ENCODE measurements around the gene CABCOCO1.

CABCOCO1 gene

DNA sequence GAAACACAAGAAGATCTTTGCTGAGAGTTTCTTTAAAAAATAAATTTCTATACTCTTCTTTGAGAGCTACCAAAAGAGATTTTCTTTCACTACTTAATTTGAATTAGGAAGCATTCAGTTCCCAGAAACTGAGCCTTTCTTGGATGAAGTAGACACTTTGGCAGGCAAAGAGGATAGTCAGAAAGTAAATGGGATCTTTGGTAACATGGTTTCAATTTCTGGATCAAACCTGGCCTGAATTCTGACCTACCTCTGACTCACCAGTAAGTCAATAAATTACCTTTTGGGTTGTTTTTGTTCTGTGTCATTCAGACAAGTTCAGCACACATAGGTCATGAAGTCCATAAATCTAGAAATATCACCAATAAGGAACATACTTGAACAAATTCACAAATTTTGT lies 26.8 kb upstream of the CABCOCO1 start:
- TF ChIP-seq, protein P1, sequence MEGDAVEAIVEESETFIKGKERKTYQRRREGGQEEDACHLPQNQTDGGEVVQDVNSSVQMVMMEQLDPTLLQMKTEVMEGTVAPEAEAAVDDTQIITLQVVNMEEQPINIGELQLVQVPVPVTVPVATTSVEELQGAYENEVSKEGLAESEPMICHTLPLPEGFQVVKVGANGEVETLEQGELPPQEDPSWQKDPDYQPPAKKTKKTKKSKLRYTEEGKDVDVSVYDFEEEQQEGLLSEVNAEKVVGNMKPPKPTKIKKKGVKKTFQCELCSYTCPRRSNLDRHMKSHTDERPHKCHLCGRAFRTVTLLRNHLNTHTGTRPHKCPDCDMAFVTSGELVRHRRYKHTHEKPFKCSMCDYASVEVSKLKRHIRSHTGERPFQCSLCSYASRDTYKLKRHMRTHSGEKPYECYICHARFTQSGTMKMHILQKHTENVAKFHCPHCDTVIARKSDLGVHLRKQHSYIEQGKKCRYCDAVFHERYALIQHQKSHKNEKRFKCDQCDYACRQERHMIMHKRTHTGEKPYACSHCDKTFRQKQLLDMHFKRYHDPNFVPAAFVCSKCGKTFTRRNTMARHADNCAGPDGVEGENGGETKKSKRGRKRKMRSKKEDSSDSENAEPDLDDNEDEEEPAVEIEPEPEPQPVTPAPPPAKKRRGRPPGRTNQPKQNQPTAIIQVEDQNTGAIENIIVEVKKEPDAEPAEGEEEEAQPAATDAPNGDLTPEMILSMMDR (IDR thresholded peaks at IDR 0.05; ENCODE audit: extremely low read depth, insufficient read depth, missing control alignments) = no peak
- in situ Hi-C loops (cut with MboI; ENCODE audit: low pct_unique_long_range_greater_than_20kb, low sequenced_read_pairs, unreplicated experiment) = no loop called here
- DNase-seq (ENCODE audit: low spot score) = no peak

DNA sequence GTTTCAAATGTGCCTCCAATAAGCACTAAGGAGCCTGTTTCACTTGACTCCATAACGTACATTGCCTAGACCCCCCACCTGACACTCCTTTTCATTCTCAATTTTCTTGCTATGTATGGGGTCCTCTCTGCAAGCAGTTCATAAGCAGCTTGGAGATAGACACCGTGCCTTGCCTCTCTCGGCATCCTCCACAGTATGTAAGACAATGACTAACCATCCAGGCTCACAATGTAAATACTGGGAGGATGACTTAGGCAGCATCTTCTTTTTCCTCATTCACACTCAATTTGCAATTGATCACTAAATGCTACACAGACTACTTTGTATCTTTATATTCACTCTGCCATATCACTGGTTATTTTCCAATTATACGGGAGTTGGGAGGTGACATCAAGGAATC lies 22.8 kb upstream of the CABCOCO1 start:
- TF ChIP-seq, protein P1 (IDR thresholded peaks at IDR 0.05; ENCODE audit: extremely low read depth, insufficient read depth, missing control alignments) = no peak
- in situ Hi-C loops (cut with MboI; ENCODE audit: low pct_unique_long_range_greater_than_20kb, low sequenced_read_pairs, unreplicated experiment) = no loop called here
- no peak for DNase-seq (ENCODE audit: low spot score)

DNA sequence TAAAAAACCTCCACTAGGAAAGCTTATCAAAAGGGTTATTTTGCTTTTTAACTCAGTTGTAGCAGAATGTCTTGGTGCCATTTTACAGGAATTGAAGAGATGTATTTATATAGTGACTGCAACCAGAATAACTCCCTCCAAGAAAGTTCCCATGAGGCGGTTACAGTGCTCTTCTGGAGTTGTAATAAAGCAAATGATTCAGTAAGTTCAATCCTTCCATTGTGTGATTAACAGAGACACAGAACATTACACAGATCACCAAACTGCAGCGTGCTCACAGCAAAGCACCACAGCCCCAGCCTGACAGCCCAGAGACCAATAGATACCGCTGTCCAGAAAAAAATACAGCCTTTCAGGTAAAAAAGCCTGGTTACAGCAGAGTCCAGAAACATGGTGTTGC lies 21.9 kb upstream of the CABCOCO1 start:
- no peak for DNase-seq (ENCODE audit: low spot score)
- TF ChIP-seq, protein P1 (IDR thresholded peaks at IDR 0.05; ENCODE audit: extremely low read depth, insufficient read depth, missing control alignments) = no peak
- in situ Hi-C loops (cut with MboI; ENCODE audit: low pct_unique_long_range_greater_than_20kb, low sequenced_read_pairs, unreplicated experiment) = no loop called here

DNA sequence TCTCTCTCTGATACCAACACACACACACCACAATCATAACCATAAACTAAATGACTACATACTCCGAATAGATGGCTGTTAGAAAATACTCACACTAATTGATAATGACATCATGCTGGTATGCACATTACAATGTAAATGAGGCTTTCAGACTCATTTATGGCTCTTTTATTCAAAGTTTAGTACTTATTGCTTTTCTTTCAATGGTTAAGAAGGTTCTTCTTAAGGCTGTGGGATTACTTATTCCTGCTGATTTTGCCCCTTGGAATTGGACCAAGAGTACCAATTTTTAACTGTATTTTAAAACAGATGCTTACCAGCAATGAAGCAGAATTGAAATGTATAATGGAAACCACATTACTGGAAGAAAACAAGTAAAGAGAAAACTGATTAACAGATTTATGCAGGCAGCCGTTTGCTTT lies 20.6 kb upstream of the CABCOCO1 start:
- TF ChIP-seq, protein P1 (IDR thresholded peaks at IDR 0.05; ENCODE audit: extremely low read depth, insufficient read depth, missing control alignments) = no peak
- no peak for DNase-seq (ENCODE audit: low spot score)
- in situ Hi-C loops (cut with MboI; ENCODE audit: low pct_unique_long_range_greater_than_20kb, low sequenced_read_pairs, unreplicated experiment) = no loop called here

DNA sequence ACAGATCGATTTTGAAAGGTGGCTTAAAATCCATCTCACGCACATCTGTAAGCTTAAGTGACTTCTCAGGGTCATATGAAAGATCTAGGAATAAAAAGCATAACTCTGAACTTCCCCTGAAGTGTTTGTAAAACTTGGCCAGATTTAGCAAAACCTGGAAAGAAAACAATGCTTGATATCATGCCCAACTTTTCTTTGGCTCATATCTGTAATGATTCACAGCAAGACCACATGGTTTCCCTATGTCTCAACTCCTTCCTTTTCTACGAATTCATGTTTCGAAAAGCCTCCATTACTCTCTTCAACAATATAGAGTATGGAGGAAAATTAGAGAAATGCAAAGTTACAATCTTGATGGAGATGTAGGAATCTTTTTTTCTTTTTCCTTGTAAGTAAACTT lies 20.1 kb upstream of the CABCOCO1 start:
- in situ Hi-C loops (cut with MboI; ENCODE audit: low pct_unique_long_range_greater_than_20kb, low sequenced_read_pairs, unreplicated experiment) = no loop called here
- no peak for DNase-seq (ENCODE audit: low spot score)
- TF ChIP-seq, protein P1 (IDR thresholded peaks at IDR 0.05; ENCODE audit: extremely low read depth, insufficient read depth, missing control alignments) = no peak

DNA sequence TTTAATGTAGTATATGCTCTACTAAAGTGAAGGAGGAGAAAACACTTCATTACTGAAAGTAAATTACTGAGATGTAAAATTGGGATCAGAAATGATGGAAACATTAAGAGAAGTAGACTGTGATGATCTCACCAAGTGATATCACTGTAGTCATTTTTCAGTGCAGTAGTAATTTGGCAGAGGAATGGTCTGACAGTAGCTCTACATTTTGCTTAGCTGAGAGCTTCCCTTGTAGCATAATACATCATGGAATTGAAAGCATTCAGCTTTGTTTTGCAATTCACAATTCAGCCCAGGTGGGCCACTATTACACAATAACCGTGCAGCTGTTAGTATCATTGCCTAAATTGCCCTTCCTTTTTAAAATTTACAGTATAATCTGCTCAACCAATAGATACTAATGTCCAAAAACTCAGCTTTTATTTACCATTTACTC lies 19.4 kb upstream of the CABCOCO1 start:
- no peak for DNase-seq (ENCODE audit: low spot score)
- TF ChIP-seq, protein P1 (IDR thresholded peaks at IDR 0.05; ENCODE audit: extremely low read depth, insufficient read depth, missing control alignments) = no peak
- in situ Hi-C loops (cut with MboI; ENCODE audit: low pct_unique_long_range_greater_than_20kb, low sequenced_read_pairs, unreplicated experiment) = no loop called here

DNA sequence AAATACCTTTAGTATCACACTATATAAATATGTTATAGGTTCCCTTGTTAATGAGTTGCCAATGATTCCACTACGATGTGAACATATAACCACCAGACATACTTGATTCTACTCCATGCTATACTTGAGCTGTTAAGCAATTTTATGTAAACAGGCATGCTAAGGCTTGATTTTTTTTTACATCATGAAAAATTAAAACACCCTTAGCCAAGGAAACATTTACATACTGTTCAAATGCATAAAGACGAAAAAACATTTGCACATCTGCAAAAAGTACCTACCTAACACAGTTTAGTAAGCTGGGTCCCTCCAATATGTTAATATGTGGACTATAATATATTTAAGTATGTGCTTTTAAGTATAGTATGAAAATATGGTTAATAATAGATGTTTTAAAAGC lies 9.0 kb upstream of the CABCOCO1 start:
- TF ChIP-seq, protein P1 (IDR thresholded peaks at IDR 0.05; ENCODE audit: extremely low read depth, insufficient read depth, missing control alignments) = no peak
- no peak for DNase-seq (ENCODE audit: low spot score)
- in situ Hi-C loops (cut with MboI; ENCODE audit: low pct_unique_long_range_greater_than_20kb, low sequenced_read_pairs, unreplicated experiment) = no loop called here

Data from GM13977 (cell line).